Dedifferentiated amniotic fluid mesenchymal stem cell (primary cell): ENCODE measurements around the gene KDM1B.
A peak's percentile ranks its signal among the peaks of the same experiment; 100 is the strongest.
"Not testable (repeated sequence)": the region's sequence is repeated elsewhere in the genome, so short reads cannot be mapped to it uniquely, and the experiment has no call there.

Source experiments
- DNase-seq: peaks from one replicate; pipeline ENCODE4 v3.0.0-alpha.2; 2016; ENCODE audit errors: extremely low spot score

Gene KDM1B

DNA sequence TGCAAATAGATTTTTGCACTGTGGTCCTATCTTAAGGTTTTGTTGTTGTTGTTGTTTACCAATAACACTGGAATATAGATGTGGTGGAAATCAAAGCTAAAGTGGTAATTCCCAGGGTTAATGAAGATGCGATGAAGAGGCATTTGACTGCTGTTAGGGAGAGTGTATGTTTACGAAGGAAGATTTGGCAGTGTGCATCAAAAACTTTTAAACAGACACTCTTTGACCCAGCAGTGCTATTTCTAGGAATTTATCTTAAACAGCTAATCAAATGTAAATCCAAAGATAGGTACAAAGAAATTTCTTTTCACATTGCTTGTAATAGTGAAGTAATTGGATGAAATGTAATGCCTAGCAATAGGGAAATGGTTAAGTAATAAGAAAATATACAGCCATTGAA is 34.0 kb downstream of the KDM1B start:
- DNase-seq = no peak

DNA sequence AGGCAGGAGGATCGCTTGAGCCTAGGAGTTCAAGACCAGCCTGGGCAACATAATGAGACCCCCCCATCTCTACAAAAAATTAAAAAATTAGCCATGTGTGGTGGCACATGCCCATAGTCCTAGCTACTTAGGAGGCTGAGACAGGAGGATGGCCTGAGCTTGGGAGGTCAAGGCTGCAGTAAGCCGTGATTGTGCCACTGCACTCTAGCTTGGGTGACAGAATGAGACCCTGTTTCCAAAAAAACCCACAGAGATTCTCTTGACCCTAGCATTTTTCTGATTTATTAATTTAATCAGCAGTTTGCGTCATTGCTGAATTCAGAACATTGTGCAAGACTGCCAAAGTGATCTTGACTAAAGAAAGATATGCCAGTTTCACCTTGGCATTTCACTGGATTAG is 36.8 kb downstream of the KDM1B start:
- DNase-seq = no peak

DNA sequence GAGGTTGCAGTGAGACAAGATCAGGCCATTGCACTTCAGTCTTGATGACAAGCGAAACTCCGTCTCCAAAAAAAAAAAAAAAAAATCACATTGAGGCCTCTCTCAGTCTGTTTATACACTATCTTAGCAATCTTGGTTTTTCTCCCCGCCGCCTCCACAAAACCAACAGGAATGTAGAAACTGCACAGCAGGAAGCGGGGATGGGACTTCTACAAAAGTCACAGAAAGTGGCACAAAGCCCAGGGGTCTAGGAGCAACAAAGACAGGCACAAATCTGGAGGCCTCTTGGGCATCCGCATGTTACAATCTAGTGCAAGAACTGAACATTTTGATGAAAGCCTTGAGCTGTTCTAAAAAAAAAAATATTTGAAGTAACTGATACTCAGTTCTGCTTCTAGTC is 48.6 kb downstream of the KDM1B start:
- no peak for DNase-seq

DNA sequence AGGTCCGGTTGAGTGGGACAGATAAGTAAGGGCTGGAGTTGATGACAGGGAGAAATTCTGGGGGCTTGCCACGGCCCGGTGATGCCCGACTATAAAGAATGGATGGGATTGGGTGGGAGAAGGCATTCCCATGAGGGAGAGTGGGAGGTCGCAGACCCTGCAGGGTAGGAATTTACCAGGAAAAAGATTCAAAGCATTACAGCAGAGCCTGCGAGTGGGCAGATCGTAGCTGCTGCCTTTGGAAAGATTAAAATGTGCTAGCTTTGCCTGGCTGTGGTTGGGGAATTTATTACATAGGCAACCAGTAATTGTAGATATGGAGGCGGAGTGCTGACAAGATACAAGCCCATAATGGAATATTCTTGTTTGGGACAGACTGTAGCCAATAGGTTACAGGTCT is 49.5 kb downstream of the KDM1B start:
- DNase-seq = no peak

DNA sequence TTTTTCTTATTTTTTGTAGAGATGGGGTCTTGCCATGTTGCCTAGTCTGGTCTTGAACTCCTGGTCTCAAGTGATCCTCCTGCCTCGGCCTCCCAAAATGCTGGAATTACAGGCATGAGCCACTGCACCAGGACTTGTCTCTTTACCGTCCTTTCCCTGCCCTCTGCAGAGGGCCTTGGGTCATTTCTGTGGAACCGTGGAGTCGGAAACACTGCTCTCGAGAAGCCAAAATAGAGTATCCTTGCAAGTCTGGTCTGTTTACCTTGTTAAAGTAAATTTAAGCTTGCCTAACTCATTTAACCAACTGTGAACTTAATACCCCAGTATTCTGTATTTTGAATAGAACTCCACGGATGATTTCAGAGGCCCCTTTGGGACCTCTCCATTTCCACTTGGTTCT is 51.4 kb downstream of the KDM1B start:
- no peak for DNase-seq

DNA sequence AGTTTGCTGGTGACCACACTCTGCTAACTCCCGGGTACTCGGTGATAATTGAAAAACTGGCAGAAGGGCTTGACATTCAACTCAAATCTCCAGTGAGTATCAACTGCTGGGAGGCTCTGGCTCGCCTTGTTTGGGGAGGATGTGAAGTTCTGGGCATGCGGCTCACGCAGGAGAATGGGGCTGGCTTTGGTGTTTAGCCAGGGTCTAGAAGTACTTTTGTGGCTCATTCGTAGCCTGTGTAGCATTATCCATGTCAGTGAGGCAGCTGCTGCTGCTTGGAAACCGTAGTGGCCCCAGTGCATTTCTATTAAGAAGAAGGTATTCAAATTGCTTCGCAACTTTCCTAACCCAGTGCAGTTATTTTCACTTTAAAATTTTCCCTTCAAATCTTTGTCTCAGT is 52.2 kb downstream of the KDM1B start:
- DNase-seq = no peak

DNA sequence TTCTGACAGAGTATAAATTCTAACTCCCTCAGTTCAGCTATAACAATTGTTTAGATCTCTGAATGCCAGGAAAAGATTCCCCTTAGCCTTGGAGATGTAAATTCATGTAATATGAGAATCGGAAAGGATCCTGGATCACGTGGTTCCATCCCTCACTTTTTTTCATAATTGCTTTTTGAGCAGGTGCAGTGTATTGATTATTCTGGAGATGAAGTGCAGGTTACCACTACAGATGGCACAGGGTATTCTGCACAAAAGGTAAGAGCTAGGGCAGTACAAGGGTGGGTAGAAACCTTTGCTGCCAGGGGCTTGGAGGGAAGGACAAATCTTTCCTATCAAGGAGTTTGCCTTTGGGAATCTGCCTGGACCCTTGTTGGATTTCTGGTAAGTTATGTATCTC is 52.7 kb downstream of the KDM1B start:
- no peak for DNase-seq

DNA sequence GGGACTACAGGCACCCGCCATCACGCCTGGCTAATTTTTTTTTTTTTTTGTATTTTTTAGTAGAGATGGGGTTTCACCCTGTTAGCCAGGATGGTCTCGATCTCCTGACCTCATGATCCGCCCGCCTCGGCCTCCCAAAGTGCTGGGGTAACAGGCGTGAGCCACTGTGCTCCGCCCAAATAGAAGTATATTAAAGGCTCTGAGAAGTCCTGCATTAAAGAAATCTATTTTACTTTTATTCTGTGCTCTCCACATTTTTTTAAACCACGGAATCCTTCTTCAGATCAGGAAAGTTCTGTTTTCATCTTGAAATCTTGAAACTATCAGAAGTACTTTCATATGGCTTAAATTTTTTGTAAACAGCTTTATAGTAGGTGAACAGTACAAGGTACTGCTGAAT is 53.6 kb downstream of the KDM1B start:
- not testable (repeated sequence) for DNase-seq

DNA sequence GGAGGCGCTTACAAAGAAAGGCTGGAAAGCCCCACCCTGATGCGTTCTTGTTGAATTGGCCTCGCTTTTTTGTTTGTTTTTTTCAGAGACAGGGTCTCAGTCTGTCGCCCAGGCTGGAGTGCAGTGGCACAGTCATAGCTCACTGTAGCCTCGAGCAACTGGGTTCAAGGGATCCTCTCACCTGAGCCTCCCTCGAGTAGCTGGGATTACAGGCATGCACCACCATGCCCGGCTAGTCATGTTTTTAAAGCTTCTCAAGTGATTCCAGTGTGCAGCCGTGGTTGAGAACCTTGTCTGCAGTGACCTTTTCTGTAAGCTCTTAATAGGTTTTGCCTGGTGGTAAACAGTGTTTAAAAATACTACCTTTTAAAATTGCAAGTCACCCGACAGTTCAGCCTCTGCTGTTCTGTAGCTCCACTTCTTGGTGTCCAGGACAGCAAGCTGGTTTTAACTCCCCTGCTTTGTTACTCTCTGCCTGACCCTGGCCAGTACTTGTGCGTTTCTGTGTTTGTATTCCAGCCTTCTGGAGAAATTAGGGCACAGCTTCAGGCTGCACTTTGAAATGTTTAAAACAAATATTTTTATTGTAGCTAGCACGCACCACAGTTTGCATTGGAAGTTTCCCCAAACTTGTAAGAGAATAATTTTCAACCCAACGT is 54.4 kb downstream of the KDM1B start:
- DNase-seq = no peak

DNA sequence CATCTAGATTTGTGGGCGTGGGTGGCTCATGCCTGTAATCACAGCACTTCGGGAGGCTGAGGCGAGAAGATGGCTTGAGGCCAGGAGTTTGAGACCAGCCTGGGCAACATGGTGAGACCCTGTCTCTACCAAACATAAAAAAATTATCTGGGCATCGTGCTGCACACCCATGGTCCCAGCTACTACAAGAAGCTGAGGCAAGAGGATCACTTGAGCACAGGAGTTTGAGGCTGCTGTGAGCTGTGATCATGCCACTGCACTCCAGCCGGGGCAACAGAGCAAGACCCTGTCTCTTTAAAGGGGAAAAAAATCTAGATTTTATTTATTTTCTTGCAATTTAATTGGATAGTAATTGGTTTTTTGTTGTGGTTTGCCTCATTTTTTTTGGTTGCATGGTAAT is 55.5 kb downstream of the KDM1B start:
- DNase-seq = no peak

DNA sequence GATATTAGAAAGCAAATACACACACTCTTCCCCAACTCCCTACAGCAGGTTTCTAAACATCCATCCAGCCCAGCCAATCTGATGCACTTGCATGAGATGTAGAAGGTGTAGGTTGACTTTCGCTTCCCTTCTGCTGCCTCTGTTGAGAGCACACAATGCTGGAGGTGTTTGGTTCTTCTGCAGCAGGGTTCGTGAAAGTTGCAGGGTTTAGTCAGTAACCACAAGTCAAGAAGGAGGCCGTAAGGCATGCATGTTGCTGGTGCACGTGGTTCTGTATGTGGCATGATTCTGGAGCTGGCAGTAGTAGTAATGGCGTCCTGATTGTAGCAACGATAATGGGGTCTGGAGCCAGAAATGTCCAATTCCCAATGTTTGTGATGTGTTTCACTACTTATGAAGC is 56.1 kb downstream of the KDM1B start:
- DNase-seq = no peak

DNA sequence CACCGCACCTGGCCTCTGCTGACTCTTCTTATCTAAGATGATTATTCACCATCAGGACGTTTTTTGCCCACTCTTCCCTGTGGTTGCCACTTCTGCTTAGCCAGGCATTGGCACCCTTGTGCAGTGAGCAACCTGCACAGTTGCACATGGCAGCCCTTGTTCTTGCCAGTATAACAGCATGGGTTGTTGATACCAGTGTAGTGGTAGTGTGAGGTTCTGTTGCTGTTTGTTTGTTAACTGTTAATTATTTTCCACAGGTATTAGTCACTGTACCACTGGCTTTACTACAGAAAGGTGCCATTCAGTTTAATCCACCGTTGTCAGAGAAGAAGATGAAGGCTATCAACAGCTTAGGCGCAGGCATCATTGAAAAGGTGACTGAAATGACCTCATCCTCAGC is 57.0 kb downstream of the KDM1B start:
- no peak for DNase-seq

DNA sequence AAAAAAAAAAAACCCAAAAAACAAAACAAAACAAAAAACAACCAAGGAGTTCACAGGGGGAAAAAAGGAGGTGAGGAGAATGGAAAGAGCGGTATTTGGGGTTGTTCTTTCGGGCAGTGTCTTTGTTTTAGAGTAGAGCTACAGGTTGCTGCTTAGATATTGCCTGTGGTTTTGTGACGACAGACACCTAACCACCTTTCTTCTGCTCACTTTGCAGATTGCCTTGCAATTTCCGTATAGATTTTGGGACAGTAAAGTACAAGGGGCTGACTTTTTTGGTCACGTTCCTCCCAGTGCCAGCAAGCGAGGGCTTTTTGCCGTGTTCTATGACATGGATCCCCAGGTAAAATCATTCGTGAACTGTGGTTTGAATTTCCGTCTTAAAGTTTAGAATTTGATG is 58.2 kb downstream of the KDM1B start:
- DNase-seq = no peak

DNA sequence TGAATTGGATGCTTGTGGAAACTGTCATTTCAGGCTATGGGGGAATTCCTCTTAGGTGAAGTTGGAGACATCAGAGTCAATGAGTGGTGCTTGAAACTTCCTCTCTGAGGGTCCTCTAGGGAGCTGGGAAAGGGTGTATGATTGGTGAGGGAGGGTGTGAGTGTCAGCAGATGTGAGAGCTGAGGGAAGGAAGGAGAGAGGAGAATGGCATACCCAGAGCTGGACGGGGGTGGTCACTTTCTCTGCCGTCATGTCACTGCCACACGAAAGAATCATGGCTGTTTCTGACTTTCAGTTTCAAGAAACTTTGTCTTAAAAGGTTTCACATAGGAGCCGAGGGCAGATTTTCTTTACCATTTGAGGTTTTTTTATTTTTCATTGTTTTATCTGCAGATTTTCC is 58.8 kb downstream of the KDM1B start:
- no peak for DNase-seq

DNA sequence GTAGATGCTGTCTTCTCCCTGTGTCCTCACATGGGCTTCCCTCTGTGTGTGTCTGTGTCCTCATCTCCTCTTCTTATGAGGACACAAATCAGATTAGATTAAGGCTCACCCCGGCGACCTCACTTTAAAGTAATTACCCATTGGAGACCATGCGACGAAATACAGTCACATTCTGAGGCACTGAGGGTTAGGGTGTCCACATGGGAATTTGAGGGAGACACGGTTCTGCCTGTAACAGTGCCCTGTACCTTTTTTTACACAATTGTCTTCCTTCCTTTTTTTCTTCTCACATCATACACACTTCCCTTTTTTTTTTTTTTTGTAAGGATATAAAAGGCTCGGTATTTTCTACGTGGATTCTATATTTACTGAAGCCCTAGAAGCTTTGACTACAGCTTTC is 60.2 kb downstream of the KDM1B start:
- no peak for DNase-seq

DNA sequence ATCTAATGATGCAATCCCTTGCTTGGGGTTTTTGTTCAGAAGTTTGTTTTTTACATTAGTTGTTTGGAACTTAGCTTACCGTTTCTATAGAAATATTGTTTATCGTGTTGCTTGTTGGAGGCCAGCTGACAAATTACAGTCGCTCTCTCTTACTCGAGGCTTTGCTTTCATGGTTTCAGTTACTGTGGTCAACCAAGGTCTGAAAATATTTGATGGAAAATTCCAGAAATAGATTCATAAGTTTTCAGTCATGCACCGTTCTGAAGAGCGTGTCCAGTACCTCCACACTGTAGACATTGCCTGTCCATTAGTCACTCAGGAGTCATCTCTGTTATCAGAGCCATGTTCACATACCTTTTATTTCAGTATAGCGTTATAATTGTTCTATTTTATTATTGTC is 61.2 kb downstream of the KDM1B start:
- peak; percentile 90 for DNase-seq

DNA sequence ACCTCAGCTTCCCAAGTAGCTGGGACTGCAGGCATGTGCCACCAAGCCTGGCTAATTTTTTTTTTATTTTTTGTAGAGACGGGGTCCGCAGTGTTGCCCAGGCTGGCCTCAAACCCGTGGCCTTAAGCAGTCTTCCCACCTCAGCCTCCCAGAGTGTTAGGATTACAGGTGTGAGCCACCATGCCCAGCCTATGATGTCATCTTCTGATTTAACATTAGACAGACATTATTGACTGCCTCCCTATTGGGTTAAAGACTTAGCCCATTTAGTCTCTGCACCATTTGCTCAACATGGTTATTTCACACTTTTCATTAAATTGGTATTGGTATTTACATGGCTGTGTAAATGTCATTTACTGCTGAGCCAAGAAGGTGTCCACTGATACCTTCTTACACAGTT is 63.0 kb downstream of the KDM1B start:
- no peak for DNase-seq

DNA sequence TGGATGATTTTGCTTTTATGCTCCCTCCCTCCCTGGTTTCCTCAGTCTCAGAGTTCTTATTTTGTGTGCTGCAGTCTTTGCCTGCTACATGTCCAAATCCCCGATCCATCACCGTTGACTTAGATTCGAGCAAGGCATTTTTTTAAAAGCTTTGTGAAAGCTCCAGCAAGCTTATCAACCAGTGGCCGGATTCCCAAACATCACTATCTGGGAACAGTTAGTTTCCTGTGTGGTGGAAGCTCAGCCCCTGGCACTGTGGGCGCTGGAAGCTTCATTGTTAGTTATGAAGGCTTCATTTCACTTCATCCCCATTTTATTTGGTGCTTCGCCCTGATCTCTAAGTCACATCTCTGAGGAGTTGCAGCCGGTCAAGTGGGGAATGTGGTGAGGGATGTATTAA is 64.4 kb downstream of the KDM1B start:
- no peak for DNase-seq

DNA sequence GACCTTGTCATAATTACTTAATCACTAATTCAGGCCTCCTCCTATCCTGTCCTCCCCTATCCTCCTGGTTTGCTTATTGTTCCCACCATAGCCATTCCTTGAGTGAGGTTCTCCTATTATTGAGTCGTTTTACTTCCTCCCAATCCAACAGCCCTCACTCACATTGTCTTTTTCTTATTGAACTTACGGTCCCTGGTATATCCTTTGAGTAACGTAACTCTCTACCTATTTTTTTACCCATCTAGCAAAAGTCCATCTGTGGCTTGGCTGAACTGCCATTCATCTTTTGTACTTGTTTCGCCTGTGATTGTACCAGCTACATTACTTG is 66.0 kb downstream of the KDM1B start:
- DNase-seq = no peak

DNA sequence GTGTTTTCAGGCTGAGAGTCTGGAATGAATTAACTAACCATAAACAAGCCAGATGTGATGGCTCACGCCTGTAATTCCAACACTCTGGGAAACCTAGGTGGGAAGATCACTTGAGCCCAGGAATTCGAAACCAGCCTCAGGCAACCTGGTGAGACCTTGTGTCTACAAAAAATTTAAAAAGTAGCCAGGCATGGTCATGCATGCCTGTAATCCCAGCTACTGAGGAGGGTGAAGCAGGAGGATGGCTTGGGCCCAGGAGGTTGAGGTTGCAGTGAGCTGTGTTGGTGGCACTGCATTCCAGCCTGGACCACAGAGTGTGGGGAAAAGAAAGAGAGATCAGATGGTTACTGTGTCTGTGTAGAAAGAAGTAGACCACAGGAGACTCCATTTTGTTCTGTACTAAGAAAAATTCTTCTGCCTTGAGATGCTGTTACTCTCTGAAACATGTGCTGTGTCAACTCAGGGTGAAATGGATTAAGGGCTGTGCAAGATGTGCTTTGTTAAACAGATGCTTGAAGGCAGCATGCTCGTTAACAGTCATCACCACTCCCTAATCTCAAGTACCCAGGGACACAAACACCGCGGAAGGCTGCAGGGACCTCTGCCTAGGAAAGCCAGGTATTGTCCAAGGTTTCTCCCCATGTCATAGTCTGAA is 71.4 kb downstream of the KDM1B start:
- DNase-seq = peak; percentile 70

DNA sequence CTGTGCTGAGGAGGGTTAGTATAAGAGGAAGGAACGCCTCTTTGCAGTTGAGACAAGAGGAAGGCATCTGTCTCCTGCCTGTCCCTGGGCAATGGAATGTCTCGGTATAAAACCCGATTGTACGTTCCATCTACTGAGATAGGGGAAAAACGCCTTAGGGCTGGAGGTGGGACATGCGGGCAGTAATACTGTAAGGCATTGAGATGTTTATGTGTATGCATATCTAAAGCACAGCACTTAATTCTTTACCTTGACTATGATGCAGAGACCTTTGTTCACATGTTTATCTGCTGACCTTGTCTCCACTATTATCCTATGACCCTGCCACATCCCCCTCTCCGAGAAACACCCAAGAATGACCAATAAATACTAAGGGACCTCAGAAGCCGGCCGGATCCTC is 71.9 kb downstream of the KDM1B start:
- not testable (repeated sequence) for DNase-seq

DNA sequence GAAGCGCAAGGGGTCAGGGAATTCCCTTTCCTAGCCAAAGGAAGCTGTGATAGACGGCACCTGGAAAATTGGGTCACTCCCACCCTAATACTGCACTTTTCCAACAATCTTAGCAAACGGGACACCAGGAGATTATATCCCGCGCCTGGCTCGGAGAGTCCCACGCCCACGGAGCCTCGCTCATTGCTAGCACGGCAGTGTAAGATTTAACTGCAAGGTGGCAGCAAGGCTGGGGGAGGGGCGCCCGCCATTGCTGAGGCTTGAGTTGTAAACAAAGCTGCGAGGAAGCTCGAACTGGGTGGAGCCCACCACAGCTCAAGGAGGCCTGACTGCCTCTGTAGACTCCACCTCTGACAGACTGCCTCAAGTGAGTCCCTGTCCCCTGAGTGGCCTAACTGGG is 73.4 kb downstream of the KDM1B start:
- DNase-seq = not testable (repeated sequence)

DNA sequence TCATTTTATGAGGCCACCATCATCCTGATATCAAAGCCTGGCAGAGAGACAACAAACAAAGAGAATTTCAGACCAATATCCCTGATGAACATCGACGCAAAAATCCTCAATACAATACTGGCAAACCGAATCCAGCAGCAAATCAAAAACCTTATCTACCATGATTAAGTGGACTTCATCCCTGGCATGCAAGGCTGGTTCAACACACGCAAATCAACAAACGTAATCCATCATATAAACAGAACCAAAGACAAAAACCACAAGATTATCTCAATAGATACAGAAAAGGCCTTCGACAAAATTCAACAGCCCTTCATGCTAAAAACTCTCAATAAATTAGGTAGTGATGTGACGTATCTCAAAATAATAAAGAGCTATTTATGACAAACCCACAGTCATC is 76.6 kb downstream of the KDM1B start:
- not testable (repeated sequence) for DNase-seq

DNA sequence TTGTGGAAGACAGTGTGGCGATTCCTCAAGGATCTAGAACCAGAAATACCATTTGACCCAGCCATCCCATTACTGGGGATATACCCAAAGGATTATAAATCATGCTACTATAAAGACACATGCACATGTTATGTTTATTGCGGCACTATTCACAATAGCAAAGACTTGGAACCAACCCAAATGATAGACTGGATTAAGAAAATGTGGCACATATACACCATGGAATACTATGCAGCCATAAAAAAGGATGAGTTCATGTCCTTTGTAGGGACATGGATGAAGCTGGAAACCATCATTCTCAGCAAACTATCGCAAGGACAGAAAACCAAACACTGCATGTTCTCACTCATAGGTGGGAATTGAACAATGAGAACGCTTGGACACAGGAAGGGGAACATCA is 78.5 kb downstream of the KDM1B start:
- not testable (repeated sequence) for DNase-seq
